ENCODE data around the gene NAMPT. TPM values are rescaled to one million over a fixed set of nuclear protein-coding genes. Genes with fewer than 3 reads are reported as not detected.
"Not testable (repeated sequence)": the region's sequence is repeated elsewhere in the genome, so short reads cannot be mapped to it uniquely, and the experiment has no call there.

The NAMPT gene
- total and polyA plus RNA-seq, 2 donors (not counting 1 experiment from before 2014, with no cell fraction given): 57.7 to 155 TPM

- peak overlapping the region; percentile 89 for H3K4me2 ChIP-seq (ENCODE audit: extremely low read depth, insufficient read depth, low read length)
- H3K79me2 ChIP-seq (ENCODE audit: control insufficient read depth, insufficient read depth, low read length): no peaks in the 10 kb centered on the region
- no peaks in the 10 kb centered on the region for H4K20me1 ChIP-seq (ENCODE audit: control insufficient read depth, extremely low read depth, insufficient read depth, low read length)
- H3K36me3 ChIP-seq (ENCODE audit: control insufficient read depth, insufficient read depth, low read length): no peaks in the 10 kb centered on the region
- TF ChIP-seq CTCF (conservative IDR thresholded peaks at IDR 0.05 in 1 of 2, IDR thresholded peaks at IDR 0.05 in 1 of 2; ENCODE audit: low read depth in 1 of 2, low read length in 2 of 2) (no peak), EZH2 (IDR thresholded peaks at IDR 0.05; ENCODE audit: low read length, missing control alignments) (no peak)
- peak overlapping the region; percentile 79 for H3K27ac ChIP-seq (ENCODE audit: insufficient read depth, low read length)
- H3K4me1 ChIP-seq (ENCODE audit: control insufficient read depth, extremely low read depth, insufficient read depth, low read length): peaks cover 18% of the 10 kb centered on the region
- peak overlapping the region; percentile 40 for H2AFZ ChIP-seq (ENCODE audit: low read length)
- DNase-seq (ENCODE audit: low read depth in 2 of 2): peak; percentile 67 to 95
- H3K9me3 ChIP-seq (ENCODE audit: control insufficient read depth, insufficient read depth, low read depth, low read length): no peaks in the 10 kb centered on the region
- no peaks in the 10 kb centered on the region for H3K27me3 ChIP-seq (ENCODE audit: control insufficient read depth, insufficient read depth, low read length)
- no peak overlapping the region for H3K9ac ChIP-seq (ENCODE audit: insufficient read depth, low read length)
- H3K4me3 ChIP-seq (replicated peaks in 1 of 4; ENCODE audit: control extremely low read depth in 1 of 4, insufficient read depth in 1 of 4, low read depth in 3 of 4, low read length in 4 of 4): peak overlapping the region; percentile 19 to 39 (median 32)
Measured at GRCh38 chr7:106216923-106217542, 67.8 kb downstream of the NAMPT start.

GRCh38 chr7:106216517-106216922 lies 68.3 kb downstream of the NAMPT start:
- Histone ChIP-seq H3K9me3 (ENCODE audit: control insufficient read depth, insufficient read depth, low read depth, low read length) (no peaks in the 10 kb centered on the region), H4K20me1 (ENCODE audit: control insufficient read depth, extremely low read depth, insufficient read depth, low read length) (no peaks in the 10 kb centered on the region), H2AFZ (ENCODE audit: low read length) (no peak overlapping the region), H3K4me3 (replicated peaks in 1 of 4; ENCODE audit: control extremely low read depth in 1 of 4, insufficient read depth in 1 of 4, low read depth in 3 of 4, low read length in 4 of 4) (peak overlapping the region; percentile 19 to 39 (median 32)), H3K4me1 (ENCODE audit: control insufficient read depth, extremely low read depth, insufficient read depth, low read length) (peaks cover 18% of the 10 kb centered on the region), H3K36me3 (ENCODE audit: control insufficient read depth, insufficient read depth, low read length) (no peaks in the 10 kb centered on the region), H3K27me3 (ENCODE audit: control insufficient read depth, insufficient read depth, low read length) (no peaks in the 10 kb centered on the region), H3K9ac (ENCODE audit: insufficient read depth, low read length) (no peak overlapping the region), H3K79me2 (ENCODE audit: control insufficient read depth, insufficient read depth, low read length) (no peaks in the 10 kb centered on the region), H3K27ac (ENCODE audit: insufficient read depth, low read length) (peak overlapping the region; percentile 79), H3K4me2 (ENCODE audit: extremely low read depth, insufficient read depth, low read length) (peak overlapping the region; percentile 89)
- DNase-seq (ENCODE audit: low read depth in 2 of 2): peak; percentile 95 to 99
- TF ChIP-seq EZH2 (IDR thresholded peaks at IDR 0.05; ENCODE audit: low read length, missing control alignments): no peak
- TF ChIP-seq CTCF (conservative IDR thresholded peaks at IDR 0.05 in 1 of 2, IDR thresholded peaks at IDR 0.05 in 1 of 2; ENCODE audit: low read depth in 1 of 2, low read length in 2 of 2): no peak

- Histone ChIP-seq H3K9me3 (ENCODE audit: control insufficient read depth, insufficient read depth, low read depth, low read length) (no peaks in the 10 kb centered on the region), H3K79me2 (ENCODE audit: control insufficient read depth, insufficient read depth, low read length) (no peaks in the 10 kb centered on the region), H3K27ac (ENCODE audit: insufficient read depth, low read length) (peak overlapping the region; percentile 79), H3K36me3 (ENCODE audit: control insufficient read depth, insufficient read depth, low read length) (no peaks in the 10 kb centered on the region), H3K4me1 (ENCODE audit: control insufficient read depth, extremely low read depth, insufficient read depth, low read length) (peaks cover 18% of the 10 kb centered on the region), H2AFZ (ENCODE audit: low read length) (no peak overlapping the region), H3K27me3 (ENCODE audit: control insufficient read depth, insufficient read depth, low read length) (no peaks in the 10 kb centered on the region), H4K20me1 (ENCODE audit: control insufficient read depth, extremely low read depth, insufficient read depth, low read length) (no peaks in the 10 kb centered on the region), H3K9ac (ENCODE audit: insufficient read depth, low read length) (no peak overlapping the region), H3K4me2 (ENCODE audit: extremely low read depth, insufficient read depth, low read length) (peak overlapping the region; percentile 30), H3K4me3 (replicated peaks in 1 of 4; ENCODE audit: control extremely low read depth in 1 of 4, insufficient read depth in 1 of 4, low read depth in 3 of 4, low read length in 4 of 4) (peak overlapping the region in 1 of 4 experiments; percentile 27)
- no peak for DNase-seq (ENCODE audit: low read depth in 2 of 2)
- no peak for TF ChIP-seq CTCF (conservative IDR thresholded peaks at IDR 0.05 in 1 of 2, IDR thresholded peaks at IDR 0.05 in 1 of 2; ENCODE audit: low read depth in 1 of 2, low read length in 2 of 2)
- no peak for TF ChIP-seq EZH2 (IDR thresholded peaks at IDR 0.05; ENCODE audit: low read length, missing control alignments)
Measured at GRCh38 chr7:106215868-106216516, 68.8 kb downstream of the NAMPT start.

GRCh38 chr7:106208944-106209343 lies 75.8 kb downstream of the NAMPT start:
- H3K4me2 ChIP-seq (ENCODE audit: extremely low read depth, insufficient read depth, low read length); H3K27me3 ChIP-seq (ENCODE audit: control insufficient read depth, insufficient read depth, low read length); H3K9ac ChIP-seq (ENCODE audit: insufficient read depth, low read length); H3K27ac ChIP-seq (ENCODE audit: insufficient read depth, low read length); H4K20me1 ChIP-seq (ENCODE audit: control insufficient read depth, extremely low read depth, insufficient read depth, low read length); DNase-seq (ENCODE audit: low read depth in 2 of 2); H3K9me3 ChIP-seq (ENCODE audit: control insufficient read depth, insufficient read depth, low read depth, low read length); H2AFZ ChIP-seq (ENCODE audit: low read length); H3K79me2 ChIP-seq (ENCODE audit: control insufficient read depth, insufficient read depth, low read length); H3K4me3 ChIP-seq (replicated peaks in 1 of 4; ENCODE audit: control extremely low read depth in 1 of 4, insufficient read depth in 1 of 4, low read depth in 3 of 4, low read length in 4 of 4); H3K36me3 ChIP-seq (ENCODE audit: control insufficient read depth, insufficient read depth, low read length); H3K4me1 ChIP-seq (ENCODE audit: control insufficient read depth, extremely low read depth, insufficient read depth, low read length): not testable (repeated sequence)

Data from fibroblast of lung (primary cell).